Activated B cell treated with CpG ODN at 0.5 μM for 24 hours (primary cell): ENCODE measurements around the gene TRPV6. TPM values are rescaled to one million over a fixed set of nuclear protein-coding genes. Genes with fewer than 3 reads are reported as not detected.

Source experiments
- ATAC-seq: fragments of 200-7000 bp; cut with Tn5 transposase; one replicate; pipeline ENCODE4 v1.10.0; 2021; ENCODE audit warnings: low read depth, mild to moderate bottlenecking, moderate library complexity
- CTCF ChIA-PET: fragments of 350-600 bp; sonication (Branson Sonifier 250); formaldehyde crosslinking; loops from one replicate; lab custom pipeline; 2021; ENCODE audit warnings: antibody characterized with exemption; lab: Charles Lee
- POLR2A ChIA-PET: fragments of 350-600 bp; sonication (Branson Sonifier 250); formaldehyde crosslinking; loops from one replicate; lab custom pipeline; 2021; ENCODE audit warnings: antibody characterized with exemption; lab: Charles Lee
- DNase-seq: peaks from one replicate; pipeline ENCODE4 v3.0.0; 2022
- H3K27ac Mint-ChIP-seq: one replicate; pipeline ENCODE4 v1.8.0; 2020; ENCODE audit warnings: mixed read lengths
- H3K27me3 Mint-ChIP-seq: one replicate; pipeline ENCODE4 v1.8.0; 2021; ENCODE audit warnings: mixed read lengths
- H3K36me3 Mint-ChIP-seq: one replicate; pipeline ENCODE4 v1.8.0; 2021; ENCODE audit warnings: low read depth, mixed read lengths
- H3K4me1 Mint-ChIP-seq: one replicate; pipeline ENCODE4 v1.8.0; 2021; ENCODE audit warnings: mixed read lengths
- H3K4me3 Mint-ChIP-seq: one replicate; pipeline ENCODE4 v1.8.0; 2020; ENCODE audit warnings: mild to moderate bottlenecking, mixed read lengths
- H3K9me3 Mint-ChIP-seq: one replicate; pipeline ENCODE4 v1.8.0; 2020; ENCODE audit warnings: mixed read lengths
- intact Hi-C: fragments of 100-400 bp; cut with micrococcal nuclease; formaldehyde crosslinking; loops from one replicate; pipeline ENCODE4 v1.15.1; 2024
- total RNA-seq: library from RNA; stranded (reverse); gene quantifications from 2 replicates; pipeline ENCODE4 v1.2.3, GENCODE V29; 2022
- TF ChIP-seq, protein P1 (sequence below): fragments of 200-600 bp; IDR thresholded peaks from one replicate; pipeline ENCODE4 v1.8.0; 2022; ENCODE audit warnings: antibody characterized with exemption, mild to moderate bottlenecking

Gene TRPV6
- total RNA-seq, 1 donor from 2014 or later = not detected

DNA sequence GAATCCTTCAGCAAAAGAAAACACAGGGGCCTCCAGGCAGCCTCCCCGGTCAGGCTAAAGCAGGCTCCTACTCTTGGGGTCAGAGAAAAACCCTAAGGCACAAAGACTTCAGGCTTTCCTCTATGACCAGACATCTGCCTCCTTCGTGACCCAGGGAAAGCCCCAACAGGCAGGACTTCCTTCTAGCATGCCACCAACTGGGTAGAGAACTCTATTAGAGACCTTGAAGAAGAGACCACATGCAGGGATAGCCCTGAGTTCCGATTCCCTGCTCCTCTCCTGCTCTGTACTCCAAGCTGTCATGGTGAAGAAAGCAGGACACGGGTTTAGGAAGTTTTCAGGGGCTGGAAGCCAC lies 1.3 kb downstream of the TRPV6 start:
- no peak for DNase-seq
- intact Hi-C loops = no loop called here
- POLR2A ChIA-PET = no interaction called here
- CTCF ChIA-PET = no interaction called here
- TF ChIP-seq, protein P1, sequence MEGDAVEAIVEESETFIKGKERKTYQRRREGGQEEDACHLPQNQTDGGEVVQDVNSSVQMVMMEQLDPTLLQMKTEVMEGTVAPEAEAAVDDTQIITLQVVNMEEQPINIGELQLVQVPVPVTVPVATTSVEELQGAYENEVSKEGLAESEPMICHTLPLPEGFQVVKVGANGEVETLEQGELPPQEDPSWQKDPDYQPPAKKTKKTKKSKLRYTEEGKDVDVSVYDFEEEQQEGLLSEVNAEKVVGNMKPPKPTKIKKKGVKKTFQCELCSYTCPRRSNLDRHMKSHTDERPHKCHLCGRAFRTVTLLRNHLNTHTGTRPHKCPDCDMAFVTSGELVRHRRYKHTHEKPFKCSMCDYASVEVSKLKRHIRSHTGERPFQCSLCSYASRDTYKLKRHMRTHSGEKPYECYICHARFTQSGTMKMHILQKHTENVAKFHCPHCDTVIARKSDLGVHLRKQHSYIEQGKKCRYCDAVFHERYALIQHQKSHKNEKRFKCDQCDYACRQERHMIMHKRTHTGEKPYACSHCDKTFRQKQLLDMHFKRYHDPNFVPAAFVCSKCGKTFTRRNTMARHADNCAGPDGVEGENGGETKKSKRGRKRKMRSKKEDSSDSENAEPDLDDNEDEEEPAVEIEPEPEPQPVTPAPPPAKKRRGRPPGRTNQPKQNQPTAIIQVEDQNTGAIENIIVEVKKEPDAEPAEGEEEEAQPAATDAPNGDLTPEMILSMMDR = no peak
- no peak overlapping the region for H3K27ac Mint-ChIP-seq
- H3K4me3 Mint-ChIP-seq = no peak overlapping the region
- H3K27me3 Mint-ChIP-seq = peaks cover 11% of the 10 kb centered on the region
- H3K9me3 Mint-ChIP-seq = no peaks in the 10 kb centered on the region
- no peak for ATAC-seq
- H3K36me3 Mint-ChIP-seq = no peaks in the 10 kb centered on the region
- no peaks in the 10 kb centered on the region for H3K4me1 Mint-ChIP-seq

DNA sequence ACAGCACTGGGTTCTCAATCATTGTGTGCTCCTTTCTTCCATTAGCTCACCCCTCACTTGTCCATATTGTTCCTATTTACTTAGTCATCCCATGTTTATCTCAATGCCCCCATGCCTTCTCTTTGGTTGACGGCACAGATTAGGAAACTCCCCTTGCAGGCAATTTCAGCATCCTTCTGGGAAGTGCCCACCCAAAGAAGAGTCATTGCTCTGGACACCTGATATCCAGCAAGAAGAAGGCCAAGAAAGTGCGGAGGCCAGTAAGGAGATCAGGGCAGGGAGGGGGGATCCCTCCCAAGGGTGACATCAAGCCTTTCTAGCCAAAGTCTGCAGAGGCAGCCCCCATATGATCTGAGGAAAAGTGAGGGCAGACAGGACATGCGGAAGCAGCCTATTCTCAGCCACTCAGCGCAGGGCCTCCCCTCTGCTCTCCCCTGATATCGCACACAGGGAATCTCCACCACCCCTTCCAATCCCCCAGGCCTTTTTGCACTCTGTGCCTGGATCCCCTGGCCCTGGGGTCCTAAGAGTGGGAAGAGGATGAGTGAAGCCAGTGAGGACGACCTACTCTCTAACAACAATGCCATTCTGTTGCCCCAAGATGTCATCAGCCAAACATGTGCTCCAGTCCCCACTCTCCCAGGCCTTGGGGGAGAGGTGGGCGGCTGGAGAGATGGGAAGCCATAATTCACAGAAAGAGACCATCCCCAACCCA lies 1.8 kb downstream of the TRPV6 start:
- TF ChIP-seq, protein P1 = no peak
- Mint-ChIP-seq H3K27ac (no peak overlapping the region), H3K4me3 (no peak overlapping the region), H3K4me1 (no peaks in the 10 kb centered on the region), H3K9me3 (no peaks in the 10 kb centered on the region), H3K36me3 (no peaks in the 10 kb centered on the region), H3K27me3 (peaks cover 13% of the 10 kb centered on the region)
- DNase-seq (no peak), ATAC-seq (no peak)
- intact Hi-C loops = no loop called here
- ChIA-PET POLR2A (no interaction called here), CTCF (no interaction called here)

DNA sequence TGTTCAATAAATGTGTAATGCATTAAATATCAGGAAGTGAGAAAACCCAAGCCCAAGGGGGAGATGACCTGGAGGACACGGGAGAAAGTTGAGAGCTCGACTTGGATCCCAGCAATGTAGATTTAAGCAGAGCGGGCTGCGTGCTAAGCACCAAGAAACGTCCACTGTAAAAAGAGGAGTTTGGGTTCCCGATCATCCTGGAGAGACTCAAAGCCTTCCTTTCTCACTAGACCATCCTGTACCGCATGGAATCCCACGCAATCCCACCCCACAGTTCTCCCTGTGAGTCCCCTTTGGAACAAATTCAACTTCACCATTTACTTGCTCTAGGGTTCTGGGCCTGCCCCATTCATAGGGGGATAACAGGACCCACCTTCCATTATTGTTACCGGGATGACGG lies 2.4 kb downstream of the TRPV6 start:
- Mint-ChIP-seq H3K27me3 (peaks cover 13% of the 10 kb centered on the region), H3K4me1 (no peaks in the 10 kb centered on the region), H3K4me3 (no peak overlapping the region), H3K9me3 (no peaks in the 10 kb centered on the region), H3K27ac (no peak overlapping the region), H3K36me3 (no peaks in the 10 kb centered on the region)
- ChIA-PET POLR2A (no interaction called here), CTCF (no interaction called here)
- intact Hi-C loops = no loop called here
- ATAC-seq (no peak), DNase-seq (no peak)
- TF ChIP-seq, protein P1 = no peak

DNA sequence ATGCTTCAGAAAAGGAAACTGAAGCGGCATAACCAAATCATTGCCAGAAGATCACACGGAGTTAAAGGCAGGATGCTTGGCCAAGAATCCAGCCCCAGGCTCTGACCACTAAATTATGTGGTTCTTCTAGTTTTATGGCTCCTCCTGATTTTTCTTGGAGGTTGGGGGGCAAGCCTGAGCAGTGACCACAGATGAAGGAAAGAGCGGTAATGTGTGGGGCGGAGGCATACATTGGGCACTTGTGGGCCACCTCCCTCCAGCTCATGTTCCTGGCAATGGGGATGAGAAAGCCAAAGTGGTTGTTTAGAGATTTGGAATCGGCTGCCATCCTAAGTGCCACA lies 3.2 kb downstream of the TRPV6 start:
- ChIA-PET POLR2A (no interaction called here), CTCF (interaction anchor here (0.8 to 3.6 kb wide), 6 partner anchors 19 to 333 kb away, joined by 3 to 29 read pairs (median 6); no protein-coding TSS in a partner anchor)
- Mint-ChIP-seq H3K27me3 (peaks cover 13% of the 10 kb centered on the region), H3K4me1 (no peaks in the 10 kb centered on the region), H3K4me3 (no peak overlapping the region), H3K27ac (no peak overlapping the region), H3K36me3 (no peaks in the 10 kb centered on the region), H3K9me3 (no peaks in the 10 kb centered on the region)
- TF ChIP-seq, protein P1 = no peak
- ATAC-seq (no peak), DNase-seq (no peak)
- intact Hi-C loops = no loop called here

DNA sequence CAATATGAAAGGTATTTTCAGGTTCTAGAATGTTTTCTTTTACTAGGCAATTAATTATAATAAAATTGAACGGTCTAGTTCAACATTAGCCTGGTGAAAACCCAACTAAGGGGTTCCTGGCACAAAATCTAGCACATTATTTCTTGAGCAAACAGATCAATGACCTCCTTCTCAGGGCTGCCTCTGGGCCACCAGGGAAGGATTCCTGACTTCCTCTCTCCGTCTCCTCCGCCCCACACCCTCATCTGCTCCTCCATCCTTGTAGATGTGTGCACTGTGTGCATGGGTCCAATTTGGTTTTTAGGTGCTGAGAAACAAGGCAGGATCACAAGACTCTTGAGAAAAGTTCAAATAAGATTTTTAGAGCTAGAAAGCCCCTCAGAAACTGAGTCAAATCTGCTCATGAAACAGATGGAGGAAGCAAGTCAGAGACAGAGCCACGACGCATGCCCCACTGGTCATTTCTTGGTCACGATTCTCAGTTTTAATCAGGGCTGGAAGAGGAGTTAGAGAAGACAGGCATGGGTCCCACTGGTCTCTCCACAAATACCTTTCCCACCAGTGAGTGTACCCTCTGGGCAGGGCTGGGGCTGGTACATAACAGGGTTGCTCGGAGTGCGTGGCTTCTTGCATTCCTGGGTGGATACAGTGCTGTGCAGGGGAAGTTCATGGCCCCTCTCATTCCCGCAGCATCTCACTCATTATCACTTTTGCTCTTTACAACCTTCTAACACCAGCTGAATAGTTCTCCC lies 3.8 kb downstream of the TRPV6 start:
- no peaks in the 10 kb centered on the region for H3K9me3 Mint-ChIP-seq
- H3K27ac Mint-ChIP-seq = no peak overlapping the region
- CTCF ChIA-PET = interaction anchor here (0.8 to 3.6 kb wide), 15 partner anchors 16 to 337 kb away, joined by 3 to 29 read pairs (median 3); no protein-coding TSS in a partner anchor
- ATAC-seq (no peak), DNase-seq (no peak)
- intact Hi-C loops = loop anchor here (1.0 kb wide), 4 partner anchors 27 to 334 kb away; no protein-coding TSS in a partner anchor
- TF ChIP-seq, protein P1 = no peak
- no peaks in the 10 kb centered on the region for H3K36me3 Mint-ChIP-seq
- H3K4me3 Mint-ChIP-seq = no peak overlapping the region
- peaks cover 13% of the 10 kb centered on the region for H3K27me3 Mint-ChIP-seq
- no peaks in the 10 kb centered on the region for H3K4me1 Mint-ChIP-seq
- POLR2A ChIA-PET = no interaction called here
